GM18519 (cell line): ENCODE measurements around the gene HOXA13.
A peak's percentile ranks its signal among the peaks of the same experiment; 100 is the strongest.

ENCODE experiments used
- ATAC-seq: cut with Tn5 transposase; IDR thresholded peaks from one replicate; pipeline ENCODE4 v1.9.1; 2021; ENCODE audit warnings: mild to moderate bottlenecking, moderate library complexity; ENCODE audit not compliant: unreplicated experiment, low FRiP score

Gene HOXA13

DNA sequence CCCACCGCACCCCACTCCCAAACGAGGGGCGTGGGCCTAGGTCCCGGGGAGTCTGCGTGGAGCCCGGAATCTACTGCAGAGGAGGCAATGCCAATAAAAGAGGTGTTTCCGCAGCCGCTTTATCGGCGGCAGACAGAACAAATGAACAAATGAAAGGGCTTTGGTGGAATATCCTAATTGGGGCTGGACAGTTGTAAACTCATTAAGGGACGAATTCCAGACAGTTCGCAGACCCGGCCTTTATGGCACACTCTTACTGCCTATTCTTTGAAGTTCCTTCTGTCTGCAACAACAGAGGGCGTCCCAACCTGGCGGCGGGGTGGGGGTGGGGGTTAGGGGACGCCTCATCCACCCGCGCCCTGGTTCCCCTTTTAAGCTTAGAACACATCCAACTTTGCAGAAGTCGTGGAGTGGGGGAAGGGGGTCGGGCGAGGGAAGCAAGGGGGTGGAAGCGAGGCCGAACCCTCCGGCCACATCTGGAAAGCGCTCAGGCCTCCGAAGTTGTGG, 38.6 kb downstream of the HOXA13 start:
- no peak for ATAC-seq

DNA sequence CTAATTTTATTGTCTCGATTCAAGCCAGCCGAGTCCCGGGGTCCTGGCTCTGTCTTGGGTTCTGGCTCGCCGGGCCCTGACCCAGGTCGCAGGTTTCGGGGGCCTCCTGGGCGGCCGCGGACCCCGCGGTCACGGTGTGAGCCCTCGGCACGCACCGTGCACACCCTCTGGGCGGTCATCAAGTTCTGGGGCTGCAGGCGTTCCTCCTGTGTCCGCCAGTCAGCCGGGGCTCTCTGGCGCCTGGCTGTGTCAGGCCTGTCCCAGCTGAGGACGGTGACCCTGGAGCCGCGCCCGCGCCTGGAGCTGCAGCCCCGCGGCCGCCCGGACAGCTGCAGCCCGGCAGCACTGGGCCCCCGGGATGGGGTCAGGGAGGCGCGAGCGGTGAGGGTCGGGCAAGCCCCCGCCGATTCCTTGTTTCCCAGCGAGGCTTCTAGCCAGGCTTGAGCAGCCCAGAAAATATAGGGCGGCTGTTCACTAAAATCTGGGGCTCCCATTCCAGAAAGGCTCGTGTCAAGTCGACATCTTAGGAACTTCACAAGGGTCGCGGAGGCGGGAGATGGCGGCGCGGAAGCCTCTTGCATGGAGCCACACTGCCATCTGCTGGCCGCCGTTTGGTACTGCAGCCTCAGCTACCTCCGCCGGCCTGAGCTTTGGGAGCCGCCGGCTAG, 39.2 kb downstream of the HOXA13 start:
- peak; percentile 39 for ATAC-seq

DNA sequence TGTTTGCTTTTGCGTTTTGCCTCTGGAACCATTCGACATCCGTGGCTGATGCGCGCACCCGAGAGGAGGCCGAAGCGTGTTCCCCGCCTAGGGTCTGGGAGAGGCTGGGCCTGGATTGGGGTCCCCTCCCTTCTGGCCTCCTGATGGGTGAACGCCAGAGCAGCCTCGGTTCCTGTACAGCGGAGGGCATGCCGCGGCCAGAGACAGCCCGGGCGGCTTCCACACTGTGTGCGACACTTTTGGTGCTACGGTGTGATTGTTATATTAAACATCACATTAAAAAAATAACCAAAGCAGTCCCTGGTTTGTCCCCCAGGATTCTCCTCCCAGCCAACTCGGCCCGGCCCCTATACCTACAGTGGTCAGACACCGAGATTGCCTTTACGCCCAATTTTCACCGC, 39.7 kb downstream of the HOXA13 start:
- ATAC-seq, result no peak

DNA sequence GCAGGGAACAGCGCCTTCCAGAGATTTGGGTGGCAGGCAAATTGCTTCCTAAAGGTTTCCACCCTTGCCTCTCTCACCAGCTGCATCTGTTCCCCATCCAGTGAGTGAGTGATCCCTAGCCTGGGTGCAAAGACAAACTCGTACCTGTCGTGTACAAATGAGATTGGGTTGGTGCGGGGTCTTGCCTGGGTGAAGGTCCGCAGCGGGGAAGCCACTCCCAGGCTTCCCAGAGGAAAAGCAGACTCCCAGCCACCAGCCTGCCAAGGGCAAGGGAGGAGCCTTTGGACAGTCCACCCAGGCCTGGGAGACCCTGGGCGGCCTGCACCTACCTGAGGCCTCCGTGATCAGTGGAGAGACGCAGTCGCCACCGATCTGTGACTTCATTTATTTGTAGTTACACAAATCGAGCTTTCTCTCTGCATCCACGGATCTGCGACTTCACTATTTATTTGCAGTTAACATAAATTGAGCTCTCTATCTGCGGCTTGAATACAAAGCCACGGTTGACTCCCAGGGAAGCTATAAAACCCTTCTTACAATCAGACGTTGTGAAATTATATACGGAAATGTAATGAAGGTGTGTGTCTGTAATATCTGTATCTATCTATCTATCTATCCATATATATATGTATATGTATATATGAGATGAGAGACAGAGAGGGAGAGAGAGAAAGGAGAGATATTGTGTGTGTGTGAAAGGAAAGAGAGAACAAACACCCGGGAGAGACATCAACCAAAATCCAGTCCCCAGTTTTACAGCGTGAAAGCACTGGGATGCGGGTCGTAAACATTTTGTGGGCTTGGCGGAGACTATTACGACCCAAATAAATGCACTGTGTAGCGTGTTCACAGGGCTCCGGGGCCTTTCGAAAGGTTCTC, 40.4 kb downstream of the HOXA13 start:
- no peak for ATAC-seq

DNA sequence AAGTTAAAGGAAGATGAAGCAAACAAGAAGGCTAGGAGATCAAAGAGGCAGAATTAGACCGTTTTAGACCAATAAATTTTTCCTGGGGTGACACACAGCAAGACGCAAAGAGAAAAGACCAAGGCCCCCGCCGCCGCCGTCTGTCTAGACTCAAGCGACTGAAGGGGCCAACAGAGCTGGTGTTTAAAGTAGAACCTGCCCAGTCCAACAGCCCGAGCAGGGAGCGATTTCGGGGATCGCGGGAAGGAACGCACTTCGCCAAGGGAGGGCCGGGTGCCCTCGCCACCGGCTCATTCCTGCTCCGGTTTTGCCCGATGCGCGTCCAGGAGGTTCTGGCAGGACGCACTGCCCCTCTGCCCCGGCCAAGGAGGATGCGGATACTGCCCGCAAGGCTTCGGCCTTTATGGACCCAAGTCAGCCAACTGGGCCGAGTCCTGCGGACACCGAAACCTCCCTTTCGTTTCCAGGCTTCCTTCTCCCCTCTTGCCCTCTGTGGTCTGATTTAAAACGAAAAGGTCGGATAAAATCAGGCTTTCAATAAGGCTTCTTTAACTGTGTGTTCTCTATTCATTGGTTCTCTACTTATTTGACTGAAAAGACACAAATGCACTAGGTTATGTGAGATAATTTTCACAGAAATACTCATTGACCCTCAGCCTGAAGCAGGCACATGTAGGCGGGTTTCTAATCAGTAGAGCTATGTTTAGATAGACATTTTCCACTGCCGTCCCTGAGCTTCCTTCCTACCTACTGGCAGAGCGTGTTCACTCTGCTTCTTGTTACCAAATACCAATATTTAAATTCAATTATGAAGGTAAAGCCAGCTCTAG, 41.2 kb downstream of the HOXA13 start:
- no peak for ATAC-seq

DNA sequence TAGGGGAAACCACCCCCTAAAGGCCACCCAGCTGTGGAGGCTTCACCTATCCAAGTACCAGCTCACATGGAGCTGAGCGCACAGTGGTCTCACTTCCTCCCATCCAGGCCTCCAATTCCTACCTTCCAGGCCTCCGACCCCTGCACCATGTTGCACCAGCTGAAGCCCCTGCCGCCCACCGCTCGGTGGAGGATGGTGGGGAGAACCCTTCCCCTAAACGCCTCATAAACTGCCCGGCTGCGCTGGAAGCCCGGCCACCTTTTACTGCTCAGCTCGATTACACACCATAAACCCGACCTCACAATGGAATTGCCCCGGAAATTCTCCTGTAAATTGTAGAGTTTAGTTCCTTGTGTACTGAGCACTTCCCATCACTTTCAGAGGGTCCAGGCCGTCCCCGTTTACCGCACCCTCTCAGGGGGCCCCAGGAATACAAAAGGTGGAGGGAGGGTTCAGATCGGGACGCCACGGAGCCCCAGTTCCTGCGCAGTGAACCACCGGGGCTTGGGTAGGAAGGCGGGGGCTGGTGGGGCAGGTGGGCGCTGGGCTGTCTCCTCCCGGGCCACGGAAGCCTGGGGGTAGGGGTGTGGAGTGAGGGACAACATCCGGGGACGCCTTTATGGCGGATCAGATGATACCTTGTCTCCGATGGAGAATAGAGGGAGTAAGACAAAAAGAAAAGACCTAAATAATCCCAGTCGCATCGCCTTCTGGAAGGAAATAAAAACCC, 42.0 kb downstream of the HOXA13 start:
- ATAC-seq, result no peak

DNA sequence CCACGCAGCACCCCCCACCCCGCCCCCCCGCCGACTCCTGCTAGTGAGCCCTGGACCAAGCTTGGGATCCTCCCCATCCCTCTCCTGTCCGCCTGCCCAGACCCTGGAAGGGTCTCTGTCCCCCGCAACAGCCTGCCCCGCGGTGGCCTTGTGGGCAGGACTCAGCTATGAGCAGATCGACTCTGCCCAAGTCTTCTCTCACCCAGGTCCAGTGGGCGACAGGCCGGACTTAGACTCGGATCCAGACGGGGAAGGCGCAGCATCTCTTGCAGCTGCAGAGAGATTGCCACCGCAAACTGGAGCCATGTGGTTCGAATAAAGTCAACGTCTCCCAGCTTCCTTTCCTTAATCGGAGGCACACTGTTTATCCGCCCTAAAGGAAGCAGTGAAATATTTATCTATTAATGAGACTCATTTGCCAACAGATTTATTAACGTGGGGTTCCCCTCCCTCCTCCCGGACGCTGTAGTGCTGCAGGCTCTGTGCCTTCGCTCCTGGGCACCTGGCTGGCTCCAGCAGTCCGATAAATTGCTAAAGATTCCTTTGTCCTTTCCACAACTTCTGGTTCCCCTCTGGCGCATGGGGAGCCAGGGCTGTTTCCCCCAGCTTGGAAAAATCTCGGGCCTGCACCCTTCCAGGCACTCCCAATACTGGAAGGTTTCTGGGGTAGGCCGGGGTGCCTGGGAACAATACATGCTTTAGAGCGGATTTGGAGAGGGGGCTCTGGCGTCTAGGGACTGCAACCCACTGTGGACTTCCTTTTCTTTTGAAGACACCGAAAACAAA, 42.8 kb downstream of the HOXA13 start:
- ATAC-seq, result no peak

DNA sequence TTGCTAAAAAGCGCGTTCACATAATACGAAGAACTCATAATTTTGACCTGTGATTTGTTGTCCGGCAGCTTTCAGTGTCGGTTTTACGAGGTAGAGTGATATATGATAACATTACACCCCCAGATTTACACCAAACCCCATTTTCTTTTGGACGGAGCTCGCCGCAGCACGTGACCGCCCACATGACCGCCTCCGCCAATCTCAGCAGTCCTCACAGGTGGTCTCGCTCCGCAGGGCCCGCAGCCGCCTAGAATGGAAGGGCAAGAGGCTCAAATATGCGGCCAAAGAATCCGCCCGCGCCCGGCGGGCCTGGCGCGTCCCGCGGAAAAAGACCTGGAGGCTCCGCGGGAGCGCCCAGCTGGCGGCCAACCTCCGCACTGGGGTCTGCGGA, 43.4 kb downstream of the HOXA13 start, which contains the start of gene HOXA7:
Gene HOXA7 (minus strand): TSS at position 168 of the 391 bp plus-strand sequence. CDS start 130 bp downstream, at position 38.
- ATAC-seq, result no peak

DNA sequence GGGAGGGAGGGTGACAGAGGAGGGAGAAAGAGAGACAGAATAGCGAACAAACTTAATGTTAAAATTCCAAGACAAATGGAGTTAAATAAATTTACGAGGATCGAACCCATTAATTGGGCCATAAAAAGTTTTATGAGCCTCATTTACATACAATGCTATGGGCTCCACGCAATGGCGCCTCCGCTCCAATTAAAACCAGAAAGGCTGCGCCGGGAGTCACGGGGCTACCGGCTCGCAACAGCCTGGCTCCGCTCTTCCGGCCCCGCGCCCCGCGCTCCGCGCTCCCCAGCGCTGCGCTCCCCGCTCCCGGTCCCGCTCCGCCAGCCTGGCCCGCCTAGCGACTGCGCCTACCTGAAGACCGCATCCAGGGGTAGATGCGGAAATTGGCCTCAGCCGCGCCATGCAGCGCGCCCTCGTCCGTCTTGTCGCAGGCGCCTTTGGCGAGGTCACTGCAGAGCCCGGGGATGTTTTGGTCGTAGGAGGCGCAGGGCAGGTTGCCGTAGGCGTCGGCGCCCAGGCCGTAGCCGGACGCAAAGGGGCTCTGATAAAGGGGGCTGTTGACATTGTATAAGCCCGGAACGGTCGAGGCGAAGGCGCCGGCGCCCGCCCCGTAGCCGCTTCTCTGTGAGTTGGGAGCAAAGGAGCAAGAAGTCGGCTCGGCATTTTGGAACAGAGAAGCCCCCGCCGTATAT, 43.9 kb downstream of the HOXA13 start:
- ATAC-seq, result no peak

DNA sequence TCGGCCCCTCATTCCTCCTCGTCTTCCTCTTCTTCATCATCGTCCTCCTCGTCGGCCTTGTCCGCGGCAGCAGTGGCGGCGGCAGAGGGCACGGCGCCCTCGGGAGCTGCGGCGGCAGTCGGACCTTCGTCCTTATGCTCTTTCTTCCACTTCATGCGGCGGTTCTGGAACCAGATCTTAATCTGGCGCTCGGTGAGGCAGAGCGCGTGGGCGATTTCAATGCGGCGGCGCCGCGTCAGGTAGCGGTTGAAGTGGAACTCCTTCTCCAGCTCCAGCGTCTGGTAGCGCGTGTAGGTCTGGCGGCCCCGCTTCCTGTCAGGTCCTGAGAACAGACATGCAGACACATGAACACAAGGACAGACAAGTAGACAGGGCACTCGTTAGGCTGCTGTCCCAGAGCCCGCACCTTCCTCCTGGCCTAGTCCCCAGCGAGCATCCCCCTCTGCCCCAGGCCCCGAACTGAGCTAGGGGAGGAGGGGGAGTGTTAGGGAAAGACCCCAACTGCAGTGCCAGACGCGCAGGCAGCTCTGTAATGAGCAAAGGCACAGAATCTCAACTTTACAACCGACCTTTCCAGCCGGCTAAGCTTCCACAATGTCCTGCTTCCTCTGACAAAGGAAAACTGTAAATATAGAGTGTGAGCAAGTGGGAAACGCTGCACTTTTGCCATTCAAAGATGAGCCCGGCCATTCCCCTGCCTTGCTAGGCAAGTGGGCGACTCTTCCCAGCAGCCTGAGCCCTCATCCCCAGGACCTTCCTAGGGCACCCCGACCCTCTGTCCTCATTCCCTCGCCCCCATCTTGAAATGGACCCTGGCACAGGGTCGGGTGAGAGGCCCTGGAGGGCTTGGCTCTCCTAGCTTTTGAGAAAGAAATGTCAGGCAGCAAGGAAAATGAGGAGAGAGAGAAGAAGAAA, 44.7 kb downstream of the HOXA13 start:
- ATAC-seq, result no peak

DNA sequence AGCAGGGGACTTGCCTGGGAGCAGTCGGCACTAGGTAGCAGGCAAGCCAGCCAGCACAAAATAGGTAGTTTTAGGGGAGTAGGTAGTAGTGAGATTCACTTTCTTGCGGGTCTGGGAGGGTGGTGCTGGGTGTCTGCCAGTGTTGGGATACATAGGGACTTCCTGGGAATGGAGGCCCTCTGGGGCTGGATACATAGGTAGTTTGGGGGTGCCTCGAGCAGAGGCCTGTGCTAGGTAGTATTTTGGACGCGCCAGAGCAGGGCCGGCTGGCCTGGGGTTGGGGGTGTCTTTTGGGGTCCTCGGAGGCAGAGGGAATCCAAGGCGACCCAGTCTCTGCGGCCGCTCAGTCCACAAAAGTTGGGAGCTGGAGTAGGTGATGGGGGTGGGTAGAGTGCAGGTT, 45.5 kb downstream of the HOXA13 start:
- ATAC-seq, result no peak

DNA sequence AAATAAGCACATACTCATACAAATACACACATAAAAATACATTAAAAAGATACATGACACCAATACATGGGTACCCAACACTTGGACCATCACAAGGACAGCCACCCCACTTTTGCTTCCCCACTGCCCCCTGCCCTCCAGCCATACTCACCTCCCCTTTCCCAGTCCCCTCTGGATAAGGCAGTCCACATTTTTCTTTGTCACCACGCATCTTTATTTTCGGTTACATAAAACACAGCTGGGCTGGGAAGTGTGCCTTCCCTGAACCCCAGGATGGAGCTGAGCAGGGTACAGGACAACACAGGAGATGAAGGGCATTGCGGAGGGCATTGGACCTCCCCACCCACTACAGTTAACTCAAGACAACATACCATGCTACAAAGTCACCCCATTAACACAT, 46.4 kb downstream of the HOXA13 start:
- no peak for ATAC-seq

DNA sequence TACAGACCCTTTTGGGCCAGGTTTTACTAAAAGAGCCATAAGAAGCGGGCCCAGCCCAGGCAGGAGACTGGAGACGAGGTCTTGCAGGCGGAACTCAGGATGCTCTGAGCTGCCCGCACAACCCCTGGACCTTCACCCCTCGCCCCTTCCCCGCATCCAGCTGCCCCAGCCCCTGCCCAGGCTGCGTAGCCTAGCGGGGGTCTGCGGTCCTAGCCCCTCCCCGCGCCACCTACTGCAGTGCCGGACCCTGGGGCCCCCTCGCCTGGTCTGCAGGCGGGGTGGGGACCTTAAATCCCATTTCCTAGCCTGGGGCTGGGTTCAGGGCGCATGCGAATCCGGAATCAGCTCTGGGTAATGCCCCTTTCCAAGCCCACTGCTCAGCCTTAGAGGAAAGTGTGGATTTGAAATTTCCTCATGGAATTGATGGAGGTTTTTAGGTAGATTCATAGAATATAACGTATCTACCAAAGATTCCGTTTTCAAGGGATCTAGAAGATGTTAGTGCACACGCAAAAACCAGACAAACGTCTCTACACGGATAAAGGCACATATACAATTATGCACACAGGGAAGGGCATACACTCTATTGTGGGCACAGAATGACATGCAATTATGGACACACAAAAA, 47.0 kb downstream of the HOXA13 start:
- ATAC-seq, result no peak

DNA sequence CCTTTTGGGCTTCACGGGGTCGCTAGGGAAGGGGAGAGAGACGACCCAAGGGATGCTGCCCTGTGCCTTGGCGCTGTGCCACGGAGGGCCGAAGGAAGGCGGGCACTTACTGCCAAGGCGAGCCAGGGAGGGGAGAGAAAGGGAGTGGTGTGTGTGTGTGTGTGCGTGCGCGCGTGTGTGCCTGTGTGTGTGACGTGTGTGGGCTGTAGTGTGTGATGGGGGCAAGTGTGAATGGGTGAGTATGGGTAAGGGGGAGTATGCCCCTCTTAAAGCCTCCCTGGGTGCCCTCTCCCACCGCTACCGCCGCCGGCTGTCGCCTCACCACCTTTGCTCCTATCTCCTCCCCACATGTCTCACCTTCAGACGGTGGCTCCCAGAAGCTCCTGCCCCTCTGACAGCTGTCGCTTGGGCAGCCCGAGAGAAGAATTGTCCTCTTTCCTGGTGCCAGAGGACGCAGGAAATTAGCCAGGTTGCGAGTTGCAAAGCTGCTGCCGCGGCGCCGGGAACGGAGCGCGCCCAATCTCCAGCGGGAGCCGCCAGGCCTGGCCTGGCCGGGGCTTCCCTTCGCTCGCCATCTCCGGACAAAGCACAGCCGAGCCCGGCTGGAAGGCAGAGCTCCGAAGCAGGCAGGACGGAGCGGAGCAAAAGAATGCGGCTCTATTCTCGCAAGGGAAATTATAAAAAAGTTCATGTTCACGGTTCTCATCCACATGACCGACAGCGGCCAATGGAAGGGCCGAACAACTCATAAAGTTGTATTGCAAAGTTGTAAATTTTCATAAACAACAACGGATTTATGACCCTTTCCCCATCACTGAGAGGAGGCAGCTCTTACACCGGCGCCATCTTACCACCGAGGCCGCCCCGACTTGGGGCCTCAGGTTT, 47.7 kb downstream of the HOXA13 start, which contains the start of gene HOXA3:
Gene HOXA3 (minus strand): TSS at position 653 of the 885 bp plus-strand sequence. CDS start 41,943 bp downstream, outside the sequence.
- no peak for ATAC-seq

DNA sequence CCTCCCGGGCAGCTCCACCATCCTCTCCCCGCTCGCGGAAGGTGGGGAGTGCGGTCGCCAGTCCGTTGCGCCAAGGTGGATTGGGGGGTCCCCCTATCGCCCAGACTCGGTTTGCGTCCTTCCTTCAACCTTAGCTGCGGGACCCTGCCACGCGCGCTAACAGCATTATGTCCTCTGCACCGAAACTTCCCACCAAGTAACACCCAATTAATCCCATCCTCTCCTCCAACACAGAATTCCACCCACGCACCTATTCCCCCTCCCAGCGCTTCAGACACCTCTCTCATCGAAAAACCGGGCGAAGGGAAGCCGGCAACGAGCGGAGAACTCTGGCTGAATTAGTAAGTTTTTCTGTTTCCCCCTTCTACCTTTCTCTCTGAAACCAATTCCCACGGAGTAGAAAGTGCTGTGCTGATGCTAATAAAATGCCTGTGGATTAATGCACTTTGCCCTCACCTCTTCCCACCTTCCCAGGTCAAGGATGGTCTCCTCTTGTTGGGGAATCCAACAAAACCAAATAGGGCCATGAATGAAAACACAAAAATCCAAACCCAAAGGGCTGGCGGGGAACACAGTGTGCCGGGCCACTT, 48.5 kb downstream of the HOXA13 start:
- no peak for ATAC-seq
